Cerebellar cortex (tissue), 1 donor: ENCODE measurements around the gene PARG.
"Not testable (repeated sequence)": the region's sequence is repeated elsewhere in the genome, so short reads cannot be mapped to it uniquely, and the experiment has no call there.

Experiments
- DNase-seq: peaks from one replicate; pipeline ENCODE4 v3.0.0-alpha.2; 2015; ENCODE audit warnings: low spot score

The PARG gene

DNA sequence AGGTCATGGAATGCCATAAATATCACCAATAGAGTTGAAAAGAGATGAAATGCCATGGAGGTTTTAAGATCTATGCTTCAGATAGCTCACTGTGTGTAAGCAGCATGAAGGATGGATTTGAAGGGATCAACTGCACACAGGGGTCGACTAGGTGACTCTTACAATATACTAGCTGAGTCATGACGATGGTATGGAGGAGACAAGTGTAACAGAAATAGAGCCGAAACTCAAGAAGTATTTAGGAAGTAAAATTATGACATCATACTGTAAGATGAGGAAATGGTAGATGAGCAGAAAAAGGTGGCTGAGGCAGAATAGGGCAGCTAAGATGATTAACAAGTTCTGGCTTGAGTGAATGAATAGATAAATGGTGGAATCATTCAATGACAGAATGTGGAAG, 38.0 kb downstream of the PARG start:
- DNase-seq: not testable (repeated sequence)

GRCh38 chr10:49900406-49900805, 41.4 kb downstream of the PARG start:
- not testable (repeated sequence) for DNase-seq

DNA sequence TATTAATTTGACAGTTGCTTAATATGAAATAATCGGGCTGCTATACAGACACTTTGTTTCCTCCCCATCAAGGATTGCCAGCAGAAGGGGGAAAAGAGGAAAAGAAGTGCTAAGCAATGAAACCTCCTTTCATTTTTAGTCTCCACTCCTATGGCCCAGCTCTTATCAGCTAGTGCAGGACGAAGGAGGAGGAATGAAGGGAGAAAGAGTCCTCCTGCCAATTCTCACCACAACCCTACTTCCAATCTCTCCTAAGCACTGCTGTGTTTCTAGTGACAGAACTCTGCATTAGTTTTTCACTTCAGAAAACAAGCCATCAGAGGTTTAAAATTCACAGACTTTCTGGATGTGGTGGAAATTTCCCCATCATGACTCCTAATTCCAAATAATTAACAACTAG, 41.8 kb downstream of the PARG start:
- not testable (repeated sequence) for DNase-seq

DNA sequence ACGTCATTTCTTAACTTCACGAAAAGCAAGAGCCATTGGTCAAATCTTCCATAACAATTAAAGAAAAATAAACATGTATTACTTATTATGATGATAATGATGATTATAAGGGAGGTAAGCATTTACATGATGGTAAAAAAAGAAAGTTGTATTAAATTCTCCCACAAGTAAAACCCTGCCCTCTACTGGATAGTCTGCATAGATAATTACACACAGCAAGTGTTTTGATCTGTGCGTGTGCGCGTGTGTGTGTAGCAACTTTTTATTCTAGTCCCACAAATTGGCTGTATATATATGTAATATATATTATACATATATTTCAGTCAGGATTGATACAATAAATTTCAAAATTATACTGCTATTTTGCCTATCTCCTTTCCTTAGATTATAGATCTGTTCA, 51.8 kb downstream of the PARG start:
- DNase-seq: not testable (repeated sequence)

GRCh38 chr10:49884739-49885331, 57.0 kb downstream of the PARG start:
- DNase-seq: not testable (repeated sequence)

GRCh38 chr10:49883852-49884251, 58.0 kb downstream of the PARG start:
- DNase-seq: not testable (repeated sequence)

GRCh38 chr10:49882327-49882726, 59.5 kb downstream of the PARG start:
- not testable (repeated sequence) for DNase-seq

GRCh38 chr10:49872740-49873139, 69.1 kb downstream of the PARG start:
- not testable (repeated sequence) for DNase-seq

GRCh38 chr10:49871462-49871861, 70.4 kb downstream of the PARG start:
- not testable (repeated sequence) for DNase-seq

- not testable (repeated sequence) for DNase-seq
Measured at GRCh38 chr10:49859933-49860332, 81.9 kb downstream of the PARG start.

DNA sequence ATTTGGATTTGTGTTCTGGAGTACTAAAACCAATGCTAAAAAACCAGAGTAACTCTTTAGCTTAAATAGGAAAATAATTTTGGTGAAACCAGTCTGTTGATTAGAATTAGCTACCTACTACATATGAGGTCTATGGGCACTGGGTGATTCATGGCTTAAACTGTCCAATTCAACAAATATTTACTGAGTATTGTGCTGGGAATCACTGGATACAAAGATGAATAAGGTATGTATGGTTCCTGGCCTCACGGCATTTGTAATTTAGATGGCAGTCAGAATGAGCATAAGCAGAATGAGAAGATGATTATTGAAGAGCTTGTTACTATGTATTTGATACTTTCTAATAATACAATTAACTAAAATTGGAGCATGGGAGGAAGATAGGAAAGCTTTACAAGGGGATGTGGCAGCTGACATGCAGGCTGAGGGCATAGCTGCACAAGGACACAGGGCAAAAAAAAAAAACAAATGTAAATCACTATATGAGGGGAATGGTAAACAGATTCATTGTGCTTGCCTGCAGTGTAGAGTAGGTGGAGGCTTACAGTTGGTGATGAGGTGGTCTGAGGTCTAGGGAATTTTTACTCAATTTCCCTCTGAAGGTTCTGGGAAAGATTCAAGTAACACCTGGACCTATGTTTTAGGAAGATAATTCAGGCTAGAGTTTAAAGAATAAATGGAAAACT, 83.0 kb downstream of the PARG start:
- not testable (repeated sequence) for DNase-seq

DNA sequence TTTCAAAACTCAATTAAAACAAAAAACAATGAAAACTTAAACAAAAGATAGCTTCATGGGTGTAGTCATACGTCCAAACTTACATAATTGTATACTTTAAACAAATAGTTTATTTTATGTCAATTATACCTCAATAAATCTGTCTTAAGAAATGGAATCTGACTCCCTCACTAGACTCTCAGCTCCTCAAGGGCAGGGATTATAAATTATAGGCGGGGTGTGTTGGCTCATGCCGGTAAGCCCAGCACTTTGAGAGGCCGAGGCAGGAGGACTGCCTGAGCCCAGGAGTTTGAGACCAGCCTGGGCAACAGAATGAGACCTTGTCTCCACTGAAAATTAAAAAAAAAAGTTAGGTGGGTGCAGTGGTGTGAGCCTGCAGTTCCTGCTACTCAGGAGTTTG, 92.3 kb downstream of the PARG start:
- not testable (repeated sequence) for DNase-seq

- no peak for DNase-seq
Measured at GRCh38 chr10:49844775-49845595, 96.8 kb downstream of the PARG start.

DNA sequence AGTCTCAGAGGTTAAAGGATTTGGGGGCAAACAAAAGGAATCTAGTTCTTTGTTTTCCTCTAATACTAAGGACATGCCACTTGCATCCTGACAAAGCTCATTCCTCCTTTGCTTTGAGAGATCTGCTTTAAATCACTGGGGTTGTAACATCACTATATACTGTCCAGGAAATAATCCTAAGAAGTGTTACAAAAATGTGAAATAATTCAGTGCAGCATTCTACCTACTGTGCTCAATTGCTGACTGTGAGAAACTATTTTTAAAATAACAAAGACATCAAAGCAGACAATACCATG, 99.5 kb downstream of the PARG start:
- not testable (repeated sequence) for DNase-seq

DNA sequence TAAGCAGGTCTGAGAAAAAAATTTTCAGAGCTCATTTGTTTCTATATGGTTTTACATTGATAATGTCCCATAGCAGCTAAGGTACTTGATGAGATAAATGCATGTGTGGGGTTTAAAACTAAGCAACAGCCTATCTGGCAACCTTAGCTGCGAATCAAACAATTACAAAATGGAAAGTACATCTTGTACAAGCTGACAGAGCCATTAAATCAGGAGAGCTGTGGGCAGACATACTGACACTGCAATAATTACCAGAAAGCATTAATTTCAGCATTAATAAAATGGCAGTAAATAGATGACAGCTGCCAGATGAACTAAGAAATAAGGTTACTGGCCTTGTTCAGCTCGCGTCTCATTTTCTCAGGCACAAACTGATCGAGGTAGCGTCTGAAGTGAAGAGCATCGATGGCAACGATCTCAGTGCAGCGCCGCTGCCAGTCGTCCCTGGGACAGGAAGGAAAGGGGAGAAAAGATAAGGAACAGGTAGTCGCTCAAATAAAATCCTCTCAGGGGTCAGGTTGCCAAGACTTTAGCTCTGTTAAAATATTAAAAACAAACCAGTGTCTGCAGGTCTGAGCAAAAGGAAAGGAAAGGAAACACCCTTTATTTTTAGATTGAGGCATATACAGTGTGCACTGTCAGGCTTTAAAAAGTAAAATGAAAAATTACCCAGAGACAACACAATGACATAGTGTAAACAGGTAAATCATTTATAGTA, 100.1 kb downstream of the PARG start:
- no peak for DNase-seq

DNA sequence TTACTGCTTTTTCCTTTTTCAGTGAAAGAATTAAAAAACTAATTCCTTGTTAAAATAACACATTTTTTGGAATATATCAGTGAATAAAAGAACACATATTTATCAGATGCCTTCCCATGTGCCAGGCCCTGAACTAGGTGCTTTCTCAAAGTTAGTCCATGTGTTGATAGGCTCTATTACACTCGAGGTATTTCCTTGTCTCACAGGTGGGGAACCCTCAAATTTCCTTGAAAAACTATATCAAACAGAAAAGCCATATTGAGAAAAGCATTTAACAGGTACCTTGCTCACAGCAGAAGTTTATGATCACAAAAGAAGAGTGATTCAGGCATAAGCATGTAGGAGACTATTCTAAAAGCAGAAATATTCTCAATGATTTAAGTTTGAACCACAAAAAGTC, 104.1 kb downstream of the PARG start:
- DNase-seq: no peak

DNA sequence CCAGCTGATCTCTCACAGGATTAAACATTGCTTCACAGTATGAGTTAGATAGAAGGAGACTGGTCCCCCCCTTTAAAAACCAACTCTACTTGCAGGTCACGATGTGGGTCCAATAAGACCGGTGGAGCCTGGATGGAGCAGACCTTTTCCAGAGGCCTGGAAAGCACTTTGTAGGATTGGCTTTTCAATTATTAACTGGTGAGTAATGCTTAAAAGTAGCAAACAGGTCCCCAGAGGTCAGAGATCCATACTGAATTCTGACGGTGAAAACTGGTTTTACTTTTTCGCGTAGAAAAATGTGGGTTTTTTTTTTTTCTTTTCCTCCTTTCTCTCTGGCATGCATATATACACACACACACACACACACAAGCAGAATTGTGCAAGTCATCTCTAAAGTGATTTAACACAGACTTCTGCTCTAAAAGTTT, 104.8 kb downstream of the PARG start:
- DNase-seq: no peak

DNA sequence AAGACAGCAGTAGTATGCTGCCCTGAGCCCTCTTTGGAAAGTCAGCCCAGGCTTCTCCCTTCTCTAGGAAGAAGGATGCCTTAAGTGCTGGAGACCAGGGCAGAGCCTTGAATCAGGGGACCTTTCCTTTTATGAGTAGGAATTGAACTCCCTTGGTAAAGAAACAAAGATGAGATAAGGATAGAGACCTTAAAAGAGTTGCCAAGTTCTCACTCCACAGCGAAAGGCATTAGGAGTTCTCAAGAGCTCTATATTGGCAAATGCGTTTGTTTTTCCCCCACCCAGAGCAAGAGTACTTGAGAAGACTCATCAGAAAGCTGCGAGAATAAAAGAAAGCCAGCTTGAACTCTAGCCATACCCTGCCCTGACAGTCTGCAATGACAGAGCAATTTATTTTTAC, 106.9 kb downstream of the PARG start:
- DNase-seq: no peak

DNA sequence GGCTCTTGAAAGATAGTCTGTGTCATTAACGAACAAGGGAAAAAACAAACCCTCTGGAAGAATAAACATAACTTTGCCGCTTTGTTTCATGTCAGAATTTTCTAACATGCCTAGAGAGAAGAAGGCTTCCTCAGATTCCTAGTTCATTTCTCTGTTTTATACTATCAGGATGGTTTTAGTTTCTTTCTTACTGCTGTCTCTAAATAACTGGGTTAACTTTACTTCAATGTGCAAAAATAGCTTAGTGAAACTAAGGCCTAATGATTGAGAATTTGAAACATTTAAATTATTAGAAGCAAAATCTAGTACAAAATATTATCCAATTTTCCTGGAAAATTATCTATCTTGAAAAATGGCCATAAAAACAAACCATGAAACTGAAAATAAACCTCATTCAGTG, 107.6 kb downstream of the PARG start:
- no peak for DNase-seq

DNA sequence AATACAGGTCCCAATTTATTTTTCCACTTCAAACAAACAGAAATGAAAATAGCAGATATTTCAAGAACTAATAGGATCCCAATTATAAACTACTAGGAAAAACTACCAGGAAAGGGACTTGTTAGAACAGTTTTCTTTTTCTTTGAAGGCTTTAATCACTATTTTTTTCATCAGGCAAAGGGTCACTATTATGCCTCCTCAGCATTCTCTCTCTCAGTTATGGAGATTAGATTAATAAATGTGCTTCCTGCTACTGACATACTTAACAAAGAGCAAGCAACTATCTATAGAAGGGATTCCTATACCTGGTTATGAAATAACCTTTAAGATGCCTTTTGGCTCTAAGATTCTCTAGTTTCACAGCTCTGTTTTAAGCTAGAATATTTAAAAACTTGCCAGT, 108.7 kb downstream of the PARG start:
- DNase-seq: no peak

- DNase-seq: no peak
Measured at GRCh38 chr10:49831352-49832035, 110.3 kb downstream of the PARG start.

DNA sequence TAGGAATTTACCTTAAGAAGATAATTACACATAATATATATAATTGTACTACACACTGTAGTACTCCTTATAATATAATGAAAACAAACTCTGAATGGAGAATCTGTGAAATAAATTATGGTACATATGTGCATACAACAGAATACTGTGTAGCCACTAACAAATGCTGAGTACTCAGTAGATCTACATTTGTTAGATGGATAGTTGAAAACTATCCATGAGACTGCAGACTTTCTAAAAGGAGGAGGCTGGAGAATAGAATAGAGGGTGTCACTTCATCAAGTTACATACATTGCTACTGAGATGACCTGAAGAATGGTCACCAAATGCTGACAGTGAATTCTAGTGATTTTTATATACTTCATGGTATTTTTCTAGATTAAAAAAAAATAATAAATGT, 111.0 kb downstream of the PARG start:
- DNase-seq: no peak
